ENCODE data around the gene NELL2. TPM values are rescaled to one million over a fixed set of nuclear protein-coding genes. Genes with fewer than 3 reads are reported as not detected.

NELL2 gene
- total and polyA plus RNA-seq, 4 donors = 0.09 to 0.42 (median 0.17) TPM; not detected in 1

DNA sequence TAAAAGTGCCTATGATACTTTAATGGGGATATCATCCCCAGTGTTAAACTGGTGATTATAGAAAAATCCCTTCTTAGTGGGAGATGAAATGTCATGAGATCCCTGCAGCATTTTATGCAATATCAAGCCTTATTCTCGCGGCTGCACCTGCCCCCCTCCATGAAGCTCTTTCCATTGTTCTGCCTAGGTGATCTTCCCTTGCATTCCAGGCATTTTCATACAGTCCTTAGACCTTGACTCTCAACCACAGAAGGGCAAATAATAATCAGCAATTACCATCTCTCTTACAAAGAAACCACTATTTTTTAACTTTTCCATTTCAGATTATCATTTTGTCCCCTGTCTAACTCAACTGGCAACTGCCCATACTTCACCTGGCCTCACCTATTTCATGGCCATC is 352.3 kb downstream of the NELL2 start:
- no peak overlapping the region for H3K27ac ChIP-seq (ENCODE audit: low read depth in 1 of 2, low read length in 2 of 2)
- TF ChIP-seq FOXA1 (IDR thresholded peaks at IDR 0.05) (no peak), JUND (IDR thresholded peaks at IDR 0.05) (no peak), TAF1 (conservative IDR thresholded peaks at IDR 0.05) (no peak), GABPA (IDR thresholded peaks at IDR 0.05 in 1 of 2, conservative IDR thresholded peaks at IDR 0.05 in 1 of 2) (no peak), SP1 (IDR thresholded peaks at IDR 0.05) (no peak), FOXA2 (IDR thresholded peaks at IDR 0.05) (no peak), HNF4A (conservative IDR thresholded peaks at IDR 0.05) (no peak), YY1 (IDR thresholded peaks at IDR 0.05) (no peak), EGR1 (IDR thresholded peaks at IDR 0.05; ENCODE audit: low read depth in 2 of 2) (no peak), HNF4G (IDR thresholded peaks at IDR 0.05) (no peak)
- TF ChIP-seq, protein P1, sequence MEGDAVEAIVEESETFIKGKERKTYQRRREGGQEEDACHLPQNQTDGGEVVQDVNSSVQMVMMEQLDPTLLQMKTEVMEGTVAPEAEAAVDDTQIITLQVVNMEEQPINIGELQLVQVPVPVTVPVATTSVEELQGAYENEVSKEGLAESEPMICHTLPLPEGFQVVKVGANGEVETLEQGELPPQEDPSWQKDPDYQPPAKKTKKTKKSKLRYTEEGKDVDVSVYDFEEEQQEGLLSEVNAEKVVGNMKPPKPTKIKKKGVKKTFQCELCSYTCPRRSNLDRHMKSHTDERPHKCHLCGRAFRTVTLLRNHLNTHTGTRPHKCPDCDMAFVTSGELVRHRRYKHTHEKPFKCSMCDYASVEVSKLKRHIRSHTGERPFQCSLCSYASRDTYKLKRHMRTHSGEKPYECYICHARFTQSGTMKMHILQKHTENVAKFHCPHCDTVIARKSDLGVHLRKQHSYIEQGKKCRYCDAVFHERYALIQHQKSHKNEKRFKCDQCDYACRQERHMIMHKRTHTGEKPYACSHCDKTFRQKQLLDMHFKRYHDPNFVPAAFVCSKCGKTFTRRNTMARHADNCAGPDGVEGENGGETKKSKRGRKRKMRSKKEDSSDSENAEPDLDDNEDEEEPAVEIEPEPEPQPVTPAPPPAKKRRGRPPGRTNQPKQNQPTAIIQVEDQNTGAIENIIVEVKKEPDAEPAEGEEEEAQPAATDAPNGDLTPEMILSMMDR (IDR thresholded peaks at IDR 0.05; ENCODE audit: low read depth, low read length, missing input control) = no peak
- TF ChIP-seq, protein P2, sequence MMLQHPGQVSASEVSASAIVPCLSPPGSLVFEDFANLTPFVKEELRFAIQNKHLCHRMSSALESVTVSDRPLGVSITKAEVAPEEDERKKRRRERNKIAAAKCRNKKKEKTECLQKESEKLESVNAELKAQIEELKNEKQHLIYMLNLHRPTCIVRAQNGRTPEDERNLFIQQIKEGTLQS (IDR thresholded peaks at IDR 0.05) = no peak
- TF ChIP-seq, protein P3, sequence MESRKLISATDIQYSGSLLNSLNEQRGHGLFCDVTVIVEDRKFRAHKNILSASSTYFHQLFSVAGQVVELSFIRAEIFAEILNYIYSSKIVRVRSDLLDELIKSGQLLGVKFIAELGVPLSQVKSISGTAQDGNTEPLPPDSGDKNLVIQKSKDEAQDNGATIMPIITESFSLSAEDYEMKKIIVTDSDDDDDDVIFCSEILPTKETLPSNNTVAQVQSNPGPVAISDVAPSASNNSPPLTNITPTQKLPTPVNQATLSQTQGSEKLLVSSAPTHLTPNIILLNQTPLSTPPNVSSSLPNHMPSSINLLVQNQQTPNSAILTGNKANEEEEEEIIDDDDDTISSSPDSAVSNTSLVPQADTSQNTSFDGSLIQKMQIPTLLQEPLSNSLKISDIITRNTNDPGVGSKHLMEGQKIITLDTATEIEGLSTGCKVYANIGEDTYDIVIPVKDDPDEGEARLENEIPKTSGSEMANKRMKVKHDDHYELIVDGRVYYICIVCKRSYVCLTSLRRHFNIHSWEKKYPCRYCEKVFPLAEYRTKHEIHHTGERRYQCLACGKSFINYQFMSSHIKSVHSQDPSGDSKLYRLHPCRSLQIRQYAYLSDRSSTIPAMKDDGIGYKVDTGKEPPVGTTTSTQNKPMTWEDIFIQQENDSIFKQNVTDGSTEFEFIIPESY (IDR thresholded peaks at IDR 0.05) = no peak
- H3K36me3 ChIP-seq (ENCODE audit: control insufficient read depth in 4 of 4, insufficient read depth in 3 of 4, low read depth in 1 of 4, low read length in 3 of 4) = no peaks in the 10 kb centered on the region
- DNase-seq (ENCODE audit: low spot score) = no peak
- H3K4me1 ChIP-seq (ENCODE audit: control insufficient read depth in 4 of 4, insufficient read depth in 4 of 4, low read length in 3 of 4) = peaks cover 0 to 2% (median 0%) of the 10 kb centered on the region in 4 donors
- no peaks in the 10 kb centered on the region for H3K27me3 ChIP-seq (ENCODE audit: control insufficient read depth in 4 of 4, insufficient read depth in 4 of 4, low read length in 3 of 4)
- H3K9me3 ChIP-seq (ENCODE audit: control insufficient read depth in 4 of 4, low read length in 3 of 4) = no peaks in the 10 kb centered on the region
- no peak overlapping the region for H3K4me3 ChIP-seq (ENCODE audit: low read depth in 1 of 3, low read length in 3 of 3)
- WGBS = 90% methylated on average over 2 of the region's 2 CpGs
- no peak overlapping the region for H3K9ac ChIP-seq (ENCODE audit: low read depth in 1 of 2, low read length in 2 of 2)

DNA sequence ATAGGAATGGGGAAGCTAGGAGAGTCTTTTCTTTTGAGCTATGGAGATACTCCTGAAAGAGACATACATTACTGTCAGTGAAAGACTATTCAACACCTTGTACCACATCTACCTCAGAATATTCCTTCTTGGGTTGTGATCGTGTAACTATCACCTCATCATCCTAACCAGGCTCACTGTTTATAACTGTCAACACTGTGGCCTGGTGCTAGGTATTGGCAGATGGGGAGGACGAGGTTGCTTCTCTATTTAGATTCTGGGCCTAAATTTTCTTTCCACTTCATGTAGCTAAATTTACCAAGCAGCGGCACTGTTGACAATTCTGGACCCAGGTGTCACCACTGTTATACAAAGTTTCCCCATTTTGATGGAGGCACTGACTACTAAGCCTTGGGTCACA is 354.4 kb downstream of the NELL2 start:
- DNase-seq (ENCODE audit: low spot score) = no peak
- Histone ChIP-seq H3K9me3 (ENCODE audit: control insufficient read depth in 4 of 4, low read length in 3 of 4) (no peaks in the 10 kb centered on the region), H3K9ac (ENCODE audit: low read depth in 1 of 2, low read length in 2 of 2) (no peak overlapping the region), H3K4me3 (ENCODE audit: low read depth in 1 of 3, low read length in 3 of 3) (no peak overlapping the region), H3K27me3 (ENCODE audit: control insufficient read depth in 4 of 4, insufficient read depth in 4 of 4, low read length in 3 of 4) (no peaks in the 10 kb centered on the region), H3K36me3 (ENCODE audit: control insufficient read depth in 4 of 4, insufficient read depth in 3 of 4, low read depth in 1 of 4, low read length in 3 of 4) (no peaks in the 10 kb centered on the region), H3K4me1 (ENCODE audit: control insufficient read depth in 4 of 4, insufficient read depth in 4 of 4, low read length in 3 of 4) (peaks cover 0 to 2% (median 0%) of the 10 kb centered on the region in 4 donors), H3K27ac (ENCODE audit: low read depth in 1 of 2, low read length in 2 of 2) (no peak overlapping the region)
- no peak for TF ChIP-seq SP1 (IDR thresholded peaks at IDR 0.05)
- TF ChIP-seq GABPA (IDR thresholded peaks at IDR 0.05 in 1 of 2, conservative IDR thresholded peaks at IDR 0.05 in 1 of 2) = no peak
- TF ChIP-seq TAF1 (conservative IDR thresholded peaks at IDR 0.05) = no peak
- TF ChIP-seq JUND (IDR thresholded peaks at IDR 0.05) = no peak
- TF ChIP-seq, protein P3 (IDR thresholded peaks at IDR 0.05) = no peak
- no peak for TF ChIP-seq HNF4A (conservative IDR thresholded peaks at IDR 0.05)
- no peak for TF ChIP-seq YY1 (IDR thresholded peaks at IDR 0.05)
- no peak for TF ChIP-seq EGR1 (IDR thresholded peaks at IDR 0.05; ENCODE audit: low read depth in 2 of 2)
- no peak for TF ChIP-seq FOXA2 (IDR thresholded peaks at IDR 0.05)
- TF ChIP-seq, protein P1 (IDR thresholded peaks at IDR 0.05; ENCODE audit: low read depth, low read length, missing input control) = no peak
- TF ChIP-seq, protein P4, sequence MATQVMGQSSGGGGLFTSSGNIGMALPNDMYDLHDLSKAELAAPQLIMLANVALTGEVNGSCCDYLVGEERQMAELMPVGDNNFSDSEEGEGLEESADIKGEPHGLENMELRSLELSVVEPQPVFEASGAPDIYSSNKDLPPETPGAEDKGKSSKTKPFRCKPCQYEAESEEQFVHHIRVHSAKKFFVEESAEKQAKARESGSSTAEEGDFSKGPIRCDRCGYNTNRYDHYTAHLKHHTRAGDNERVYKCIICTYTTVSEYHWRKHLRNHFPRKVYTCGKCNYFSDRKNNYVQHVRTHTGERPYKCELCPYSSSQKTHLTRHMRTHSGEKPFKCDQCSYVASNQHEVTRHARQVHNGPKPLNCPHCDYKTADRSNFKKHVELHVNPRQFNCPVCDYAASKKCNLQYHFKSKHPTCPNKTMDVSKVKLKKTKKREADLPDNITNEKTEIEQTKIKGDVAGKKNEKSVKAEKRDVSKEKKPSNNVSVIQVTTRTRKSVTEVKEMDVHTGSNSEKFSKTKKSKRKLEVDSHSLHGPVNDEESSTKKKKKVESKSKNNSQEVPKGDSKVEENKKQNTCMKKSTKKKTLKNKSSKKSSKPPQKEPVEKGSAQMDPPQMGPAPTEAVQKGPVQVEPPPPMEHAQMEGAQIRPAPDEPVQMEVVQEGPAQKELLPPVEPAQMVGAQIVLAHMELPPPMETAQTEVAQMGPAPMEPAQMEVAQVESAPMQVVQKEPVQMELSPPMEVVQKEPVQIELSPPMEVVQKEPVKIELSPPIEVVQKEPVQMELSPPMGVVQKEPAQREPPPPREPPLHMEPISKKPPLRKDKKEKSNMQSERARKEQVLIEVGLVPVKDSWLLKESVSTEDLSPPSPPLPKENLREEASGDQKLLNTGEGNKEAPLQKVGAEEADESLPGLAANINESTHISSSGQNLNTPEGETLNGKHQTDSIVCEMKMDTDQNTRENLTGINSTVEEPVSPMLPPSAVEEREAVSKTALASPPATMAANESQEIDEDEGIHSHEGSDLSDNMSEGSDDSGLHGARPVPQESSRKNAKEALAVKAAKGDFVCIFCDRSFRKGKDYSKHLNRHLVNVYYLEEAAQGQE (IDR thresholded peaks at IDR 0.05) = no peak
- no peak for TF ChIP-seq FOXA1 (IDR thresholded peaks at IDR 0.05)
- TF ChIP-seq RAD21 (IDR thresholded peaks at IDR 0.05) = no peak
- WGBS = 86% methylated on average over 3 of the region's 3 CpGs

Measured in liver (tissue), 9 donors.